Fibroblast of lung (primary cell): ENCODE measurements around the gene HEATR1. TPM values are rescaled to one million over a fixed set of nuclear protein-coding genes. Genes with fewer than 3 reads are reported as not detected.

ENCODE experiments used
- DNase-seq, 2 donors: peaks; one replicate each; pipeline versions ENCODE4 v3.0.0 to v3.0.0-alpha.2; 2010; ENCODE audit warnings: low read depth in 2 of 2
- H2AFZ ChIP-seq: 2 replicates; pipeline ENCODE4 v1.5.1; 2012; ENCODE audit warnings: low read length, control low read depth, inconsistent platforms
- H3K27ac ChIP-seq: 2 replicates; pipeline ENCODE4 v1.5.1; 2011; ENCODE audit warnings: low read length, control low read depth; ENCODE audit not compliant: insufficient read depth
- H3K27me3 ChIP-seq: 2 replicates; pipeline ENCODE4 v1.5.1; 2011; ENCODE audit warnings: mild to moderate bottlenecking, low read length; ENCODE audit not compliant: control insufficient read depth, insufficient read depth
- H3K36me3 ChIP-seq: 2 replicates; pipeline ENCODE4 v1.5.1; 2011; ENCODE audit warnings: low read length; ENCODE audit not compliant: control insufficient read depth, insufficient read depth
- H3K4me1 ChIP-seq: 2 replicates; pipeline ENCODE4 v1.5.1; 2011; ENCODE audit warnings: low read length; ENCODE audit not compliant: control insufficient read depth, insufficient read depth; ENCODE audit errors: extremely low read depth
- H3K4me2 ChIP-seq: 2 replicates; pipeline ENCODE4 v1.5.1; 2011; ENCODE audit warnings: low read length, control low read depth; ENCODE audit not compliant: insufficient read depth; ENCODE audit errors: extremely low read depth
- H3K4me3 ChIP-seq, 4 experiments: fragments of 200-600 bp in 1 of 4; sonication (generic) in 1 of 4; replicated peaks in 1 of 4; 2 replicates each; pipeline ENCODE4 v1.5.1; 2011 to 2016; ENCODE audit warnings: low read length in 4 of 4, low read depth in 3 of 4, mild to moderate bottlenecking in 3 of 4, control low read depth in 2 of 4, inconsistent platforms in 1 of 4, mixed read lengths in 1 of 4; ENCODE audit not compliant: insufficient read depth in 1 of 4; ENCODE audit errors: control extremely low read depth in 1 of 4
- H3K79me2 ChIP-seq: 2 replicates; pipeline ENCODE4 v1.5.1; 2012; ENCODE audit warnings: mild to moderate bottlenecking, low read length, inconsistent platforms; ENCODE audit not compliant: control insufficient read depth, insufficient read depth
- H3K9ac ChIP-seq: 2 replicates; pipeline ENCODE4 v1.5.1; 2011; ENCODE audit warnings: mild to moderate bottlenecking, low read length, control low read depth; ENCODE audit not compliant: insufficient read depth
- H3K9me3 ChIP-seq: 2 replicates; pipeline ENCODE4 v1.5.1; 2012; ENCODE audit warnings: low read depth, low read length; ENCODE audit not compliant: control insufficient read depth, insufficient read depth
- H4K20me1 ChIP-seq: 2 replicates; pipeline ENCODE4 v1.5.1; 2011; ENCODE audit warnings: low read length; ENCODE audit not compliant: control insufficient read depth, insufficient read depth; ENCODE audit errors: extremely low read depth
- EZH2 ChIP-seq: IDR thresholded peaks from 2 replicates; pipeline ENCODE4 v1.5.1; 2012; ENCODE audit warnings: low read length, control low read depth, mild to moderate bottlenecking; ENCODE audit errors: missing control alignments
- polyA plus RNA-seq, 2 donors: library from polyadenylated mRNA; depleted of rRNA in 1 of 2; stranded (reverse) in 1 of 2; unstranded in 1 of 2; fragments of >200 nt; gene quantifications; 2 replicates each; pipeline ENCODE4 v1.2.1, GENCODE V29; 2011 to 2012; ENCODE audit warnings: missing spikeins in 1 of 2
- total RNA-seq: library from RNA; depleted of rRNA; stranded (reverse); fragments of >200 nt; gene quantifications from 2 replicates; pipeline ENCODE4 v1.2.1, GENCODE V29; 2014
- TF ChIP-seq, protein P1 (sequence below), 2 donors: IDR thresholded peaks in 1 of 2; conservative IDR thresholded peaks in 1 of 2; 1 replicate in 1 of 2; 2 replicates in 1 of 2; pipeline ENCODE4 v1.5.1; 2011 to 2012; ENCODE audit warnings: low read length in 2 of 2, control low read depth in 1 of 2, inconsistent platforms in 1 of 2, low read depth in 1 of 2, mild to moderate bottlenecking in 1 of 2

HEATR1 gene
- total and polyA plus RNA-seq, 2 donors (not counting 1 experiment from before 2014, with no cell fraction given): 18.0 to 28.7 TPM

- no peak overlapping the region for H3K4me3 ChIP-seq
- no peak overlapping the region for H3K9ac ChIP-seq
- H3K4me1 ChIP-seq: no peaks in the 10 kb centered on the region
- no peak overlapping the region for H2AFZ ChIP-seq
- no peaks in the 10 kb centered on the region for H3K79me2 ChIP-seq
- peaks cover 3% of the 10 kb centered on the region for H3K36me3 ChIP-seq
- no peaks in the 10 kb centered on the region for H4K20me1 ChIP-seq
- no peak for TF ChIP-seq EZH2
- TF ChIP-seq, protein P1, sequence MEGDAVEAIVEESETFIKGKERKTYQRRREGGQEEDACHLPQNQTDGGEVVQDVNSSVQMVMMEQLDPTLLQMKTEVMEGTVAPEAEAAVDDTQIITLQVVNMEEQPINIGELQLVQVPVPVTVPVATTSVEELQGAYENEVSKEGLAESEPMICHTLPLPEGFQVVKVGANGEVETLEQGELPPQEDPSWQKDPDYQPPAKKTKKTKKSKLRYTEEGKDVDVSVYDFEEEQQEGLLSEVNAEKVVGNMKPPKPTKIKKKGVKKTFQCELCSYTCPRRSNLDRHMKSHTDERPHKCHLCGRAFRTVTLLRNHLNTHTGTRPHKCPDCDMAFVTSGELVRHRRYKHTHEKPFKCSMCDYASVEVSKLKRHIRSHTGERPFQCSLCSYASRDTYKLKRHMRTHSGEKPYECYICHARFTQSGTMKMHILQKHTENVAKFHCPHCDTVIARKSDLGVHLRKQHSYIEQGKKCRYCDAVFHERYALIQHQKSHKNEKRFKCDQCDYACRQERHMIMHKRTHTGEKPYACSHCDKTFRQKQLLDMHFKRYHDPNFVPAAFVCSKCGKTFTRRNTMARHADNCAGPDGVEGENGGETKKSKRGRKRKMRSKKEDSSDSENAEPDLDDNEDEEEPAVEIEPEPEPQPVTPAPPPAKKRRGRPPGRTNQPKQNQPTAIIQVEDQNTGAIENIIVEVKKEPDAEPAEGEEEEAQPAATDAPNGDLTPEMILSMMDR (conservative IDR thresholded peaks at IDR 0.05 in 1 of 2, IDR thresholded peaks at IDR 0.05 in 1 of 2; ENCODE audit: low read depth in 1 of 2, low read length in 2 of 2): no peak
- peak in 1 of 2 donors; percentile 74 for DNase-seq
- H3K9me3 ChIP-seq: no peaks in the 10 kb centered on the region
- no peak overlapping the region for H3K4me2 ChIP-seq
- H3K27ac ChIP-seq: no peak overlapping the region
- H3K27me3 ChIP-seq: no peaks in the 10 kb centered on the region
These were observed 28.3 kb downstream of the HEATR1 start for GRCh38 chr1:236576004-236576403.

DNA sequence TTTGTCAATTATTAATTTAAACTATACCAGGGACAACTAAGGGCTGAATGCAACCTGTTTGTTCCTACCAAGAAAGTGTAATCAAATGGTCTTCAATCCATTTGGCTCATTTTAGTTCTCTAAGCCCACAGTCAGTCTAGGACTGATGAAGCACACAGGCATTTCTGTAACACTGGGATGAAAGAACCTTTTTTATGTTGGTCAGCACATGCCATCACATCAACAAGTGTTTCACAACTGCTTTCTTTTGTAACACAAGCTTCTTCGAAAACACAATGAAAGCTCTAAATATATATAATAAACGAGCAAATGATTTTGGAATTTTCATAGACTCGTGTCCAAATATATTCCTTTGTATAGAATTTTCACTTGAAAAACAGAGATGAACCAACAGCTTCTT lies 28.8 kb downstream of the HEATR1 start:
- H3K4me3 ChIP-seq: no peak overlapping the region
- TF ChIP-seq, protein P1 (conservative IDR thresholded peaks at IDR 0.05 in 1 of 2, IDR thresholded peaks at IDR 0.05 in 1 of 2; ENCODE audit: low read depth in 1 of 2, low read length in 2 of 2): no peak
- no peak for TF ChIP-seq EZH2
- no peak overlapping the region for H2AFZ ChIP-seq

DNA sequence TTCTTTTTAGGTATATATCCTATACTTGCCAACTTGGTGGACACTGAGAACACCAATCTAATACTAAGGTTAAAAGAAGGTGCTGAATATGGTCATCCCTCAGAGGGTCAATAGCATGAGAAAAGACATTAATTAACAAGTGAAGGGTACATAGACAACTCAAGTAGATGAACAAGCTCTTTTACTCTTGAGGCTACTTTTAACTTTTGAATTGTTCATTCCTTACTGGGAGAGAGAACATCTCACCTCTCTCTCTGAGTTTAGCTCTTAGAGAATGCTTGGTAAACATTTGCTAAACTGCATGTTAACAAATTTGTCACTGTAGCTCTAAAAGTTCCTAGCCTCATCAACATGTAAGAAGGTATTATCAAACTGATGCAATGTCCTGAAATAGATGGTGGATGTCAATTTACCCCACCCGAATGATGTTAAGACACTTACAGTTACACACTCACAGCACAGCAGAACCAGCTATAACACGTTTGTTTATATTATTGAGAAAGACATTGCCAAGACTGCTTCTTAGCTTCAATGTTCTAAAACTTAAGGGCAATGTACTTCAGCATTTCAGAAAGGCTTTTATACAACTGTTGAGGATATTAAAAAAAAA lies 35.9 kb downstream of the HEATR1 start:
- Histone ChIP-seq H4K20me1 (no peaks in the 10 kb centered on the region), H3K9me3 (no peaks in the 10 kb centered on the region), H3K79me2 (no peaks in the 10 kb centered on the region), H3K9ac (no peak overlapping the region), H3K27me3 (no peaks in the 10 kb centered on the region), H3K27ac (no peak overlapping the region), H2AFZ (no peak overlapping the region), H3K4me1 (no peaks in the 10 kb centered on the region), H3K4me3 (no peak overlapping the region), H3K36me3 (peaks cover 9% of the 10 kb centered on the region), H3K4me2 (no peak overlapping the region)
- TF ChIP-seq, protein P1 (conservative IDR thresholded peaks at IDR 0.05 in 1 of 2, IDR thresholded peaks at IDR 0.05 in 1 of 2; ENCODE audit: low read depth in 1 of 2, low read length in 2 of 2): no peak
- no peak for TF ChIP-seq EZH2
- peak in 1 of 2 donors; percentile 92 for DNase-seq

More for the DNA sequence above, 28.8 kb downstream of the HEATR1 start:
- no peak overlapping the region for H3K27ac ChIP-seq
- H3K79me2 ChIP-seq: no peaks in the 10 kb centered on the region
- H3K4me2 ChIP-seq: no peak overlapping the region
- H4K20me1 ChIP-seq: no peaks in the 10 kb centered on the region
- no peaks in the 10 kb centered on the region for H3K4me1 ChIP-seq
- H3K36me3 ChIP-seq: peaks cover 5% of the 10 kb centered on the region
- H3K9ac ChIP-seq: no peak overlapping the region
- peak in 1 of 2 donors; percentile 37 for DNase-seq
- H3K27me3 ChIP-seq: no peaks in the 10 kb centered on the region
- H3K9me3 ChIP-seq: no peaks in the 10 kb centered on the region
